GM13977 (cell line): ENCODE results near the gene PACSIN2.

Experiments used
- DNase-seq: peaks from one replicate; pipeline ENCODE4 v3.0.0; 2012; ENCODE audit warnings: low spot score
- CTCF ChIP-seq: IDR thresholded peaks from 2 replicates; pipeline ENCODE4 v1.5.1; 2012; ENCODE audit warnings: mild to moderate bottlenecking, control low read depth; ENCODE audit not compliant: insufficient read depth; ENCODE audit errors: extremely low read depth, missing control alignments
- in situ Hi-C: fragments of 300-500 bp; cut with MboI; formaldehyde crosslinking; loops from one replicate; pipeline ENCODE4 v1.12.0; 2022; ENCODE audit warnings: low sequenced_read_pairs, low pct_unique_long_range_greater_than_20kb, mixed read lengths, inconsistent platforms; ENCODE audit not compliant: unreplicated experiment

Gene PACSIN2

DNA sequence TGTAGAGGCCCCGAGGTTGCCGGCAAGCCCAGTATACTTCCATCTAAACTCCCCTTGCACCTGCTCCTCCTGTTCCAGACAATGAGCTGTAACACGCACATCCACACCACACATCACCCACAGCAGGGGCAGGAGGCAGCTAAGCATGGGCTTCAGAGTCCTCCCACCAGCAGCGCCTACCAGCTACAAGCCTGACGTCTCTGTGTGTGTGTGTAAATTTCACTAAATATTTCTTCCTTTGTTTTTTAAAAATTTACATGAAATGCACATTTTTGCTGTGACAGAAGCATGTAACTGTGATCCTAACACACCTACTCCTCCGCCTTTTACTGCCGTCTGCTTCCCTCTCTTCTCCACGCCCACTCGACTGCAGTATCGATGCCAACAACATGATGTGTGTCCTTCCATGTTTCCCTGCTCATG, 29.4 kb upstream of the PACSIN2 start:
- DNase-seq = no peak
- in situ Hi-C loops = no loop called here
- no peak for TF ChIP-seq CTCF

- DNase-seq = no peak
- in situ Hi-C loops = no loop called here
- no peak for TF ChIP-seq CTCF
Observed at GRCh38 chr22:43042101-43042780, 27.3 kb upstream of the PACSIN2 start.

DNA sequence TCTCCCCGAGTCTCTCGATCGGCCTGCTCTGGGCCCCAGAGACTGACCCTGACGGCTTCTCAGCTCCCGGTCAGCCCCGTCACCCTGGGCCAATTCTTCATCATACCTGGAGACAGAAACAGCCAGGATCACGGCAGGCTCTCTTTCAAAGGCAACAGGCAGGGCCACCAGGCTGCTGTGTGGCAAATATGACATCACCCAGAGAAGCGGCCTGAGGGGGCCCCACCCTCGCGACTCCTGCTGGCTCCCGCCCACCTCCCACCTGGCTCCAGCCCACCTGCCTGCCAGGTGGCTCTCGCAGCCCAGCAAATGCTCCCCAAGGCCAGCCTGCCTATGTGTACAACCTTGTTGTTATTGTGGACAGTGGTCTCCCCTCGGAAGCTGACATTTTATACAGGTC, 24.9 kb upstream of the PACSIN2 start:
- in situ Hi-C loops = no loop called here
- DNase-seq = no peak
- TF ChIP-seq CTCF = no peak

- TF ChIP-seq CTCF = no peak
- in situ Hi-C loops = no loop called here
- DNase-seq = no peak
Observed at GRCh38 chr22:43038325-43038724, 23.4 kb upstream of the PACSIN2 start.

- in situ Hi-C loops = no loop called here
- DNase-seq = no peak
- TF ChIP-seq CTCF = no peak
Observed at GRCh38 chr22:43036282-43036829, 21.4 kb upstream of the PACSIN2 start.

GRCh38 chr22:43035250-43035649, 20.3 kb upstream of the PACSIN2 start:
- no peak for TF ChIP-seq CTCF
- DNase-seq = no peak
- in situ Hi-C loops = no loop called here
